Smooth muscle cell (in vitro differentiated cells): Measurements from ENCODE around the gene YJEFN3. TPM values are rescaled to one million over a fixed set of nuclear protein-coding genes. Genes with fewer than 3 reads are reported as not detected.
A peak's percentile ranks its signal among the peaks of the same experiment; 100 is the strongest.

ENCODE experiments used
- DNase-seq: peaks from one replicate; lab custom pipeline; 2025; ENCODE audit not compliant: unreplicated experiment; lab: John Stamatoyannopoulos, UW
- H2AFZ ChIP-seq: fragments of 200-600 bp; sonication (generic); 2 replicates; pipeline ENCODE4 v1.6.0; 2016; ENCODE audit warnings: antibody characterized with exemption, low read depth, mild to moderate bottlenecking
- H3F3A ChIP-seq: fragments of 200-600 bp; sonication (generic); 2 replicates; pipeline ENCODE4 v1.6.0; 2017; ENCODE audit warnings: antibody characterized with exemption, low read depth
- H3K27ac ChIP-seq: fragments of 200-600 bp; sonication (generic); 2 replicates; pipeline ENCODE4 v1.5.1; 2016; ENCODE audit warnings: low read depth, mild to moderate bottlenecking
- H3K27me3 ChIP-seq: fragments of 200-600 bp; sonication (generic); 2 replicates; pipeline ENCODE4 v1.6.1; 2016; ENCODE audit warnings: low read depth, mild to moderate bottlenecking
- H3K36me3 ChIP-seq: fragments of 200-600 bp; sonication (generic); 2 replicates; pipeline ENCODE4 v1.5.1; 2016; ENCODE audit warnings: low read depth
- H3K4me1 ChIP-seq: fragments of 200-600 bp; sonication (generic); 2 replicates; pipeline ENCODE4 v1.5.1; 2016; ENCODE audit warnings: low read depth
- H3K4me2 ChIP-seq: fragments of 200-600 bp; sonication (generic); 2 replicates; pipeline ENCODE4 v1.6.0; 2016; ENCODE audit warnings: mild to moderate bottlenecking
- H3K4me3 ChIP-seq: fragments of 200-600 bp; sonication (generic); 2 replicates; pipeline ENCODE4 v1.5.1; 2016; ENCODE audit warnings: mild to moderate bottlenecking
- H3K79me2 ChIP-seq: fragments of 200-600 bp; sonication (generic); 2 replicates; pipeline ENCODE4 v1.6.0; 2016; ENCODE audit warnings: low read depth, mild to moderate bottlenecking
- H3K9ac ChIP-seq: fragments of 200-600 bp; sonication (generic); 2 replicates; pipeline ENCODE4 v1.6.0; 2016; ENCODE audit warnings: low read depth
- H3K9me3 ChIP-seq: fragments of 200-600 bp; sonication (generic); replicated peaks from 2 replicates; pipeline ENCODE4 v1.5.1; 2016; ENCODE audit warnings: low read depth
- H4K20me1 ChIP-seq: fragments of 200-600 bp; sonication (generic); 2 replicates; pipeline ENCODE4 v1.6.0; 2016; ENCODE audit warnings: low read depth
- CTCF ChIP-seq: fragments of 200-600 bp; sonication (generic); IDR thresholded peaks from 2 replicates; pipeline ENCODE4 v1.5.1; 2017; ENCODE audit warnings: borderline replicate concordance, mild to moderate bottlenecking, antibody characterized with exemption; ENCODE audit not compliant: insufficient read depth, poor library complexity, severe bottlenecking
- WGBS: methylation state at CpG from one replicate; pipeline ENCODE4 v1.1.7; 2016; ENCODE audit warnings: low lambda C conversion rate; 5-methylcytosine and 5-hydroxymethylcytosine counted together
- polyA plus RNA-seq: library from polyadenylated mRNA; unstranded; fragments of >200 nt; fragmentation: Nextera tagmentation; extraction: Ambion mirVana; gene quantifications from 2 replicates; pipeline ENCODE4 v1.2.1, GENCODE V29; 2016
- total RNA-seq: library from RNA; depleted of rRNA; stranded (reverse); fragments of >200 nt; gene quantifications from 2 replicates; pipeline ENCODE4 v1.2.3, GENCODE V29; 2014

Gene YJEFN3
- total and polyA plus RNA-seq, 2 experiments from 2014 or later: 2.2 to 5.8 TPM

- peaks cover 61% of the 10 kb centered on the region for H3K79me2 ChIP-seq
- H3K9ac ChIP-seq: peak overlapping the region; percentile 75
- no peak for DNase-seq
- H2AFZ ChIP-seq: no peak overlapping the region
- H3K9me3 ChIP-seq: no peaks in the 10 kb centered on the region
- H3K4me3 ChIP-seq: peak overlapping the region; percentile 87
- no peaks in the 10 kb centered on the region for H3K36me3 ChIP-seq
- H3K27ac ChIP-seq: no peak overlapping the region
- H3K27me3 ChIP-seq: no peaks in the 10 kb centered on the region
- peak overlapping the region; percentile 98 for H3K4me2 ChIP-seq
- no peaks in the 10 kb centered on the region for H3F3A ChIP-seq
- H4K20me1 ChIP-seq: peaks cover 40% of the 10 kb centered on the region
- WGBS: 98% methylated on average over 10 of the region's 10 CpGs
- TF ChIP-seq CTCF: no peak
- peaks cover 9% of the 10 kb centered on the region for H3K4me1 ChIP-seq
Measured at GRCh38 chr19:19517235-19517619, 11.5 kb upstream of the YJEFN3 start.

- Histone ChIP-seq H3K9me3 (no peaks in the 10 kb centered on the region), H3F3A (no peaks in the 10 kb centered on the region), H4K20me1 (peaks cover 77% of the 10 kb centered on the region), H2AFZ (no peak overlapping the region), H3K27me3 (no peaks in the 10 kb centered on the region), H3K9ac (no peak overlapping the region), H3K4me3 (no peak overlapping the region), H3K4me2 (no peak overlapping the region), H3K79me2 (peaks cover 82% of the 10 kb centered on the region), H3K27ac (no peak overlapping the region), H3K36me3 (no peaks in the 10 kb centered on the region), H3K4me1 (peaks cover 9% of the 10 kb centered on the region)
- no peak for TF ChIP-seq CTCF
- WGBS: 95% methylated on average over 6 of the region's 6 CpGs
- DNase-seq: no peak
Measured at GRCh38 chr19:19520989-19521388, 7.7 kb upstream of the YJEFN3 start.

- no peak for TF ChIP-seq CTCF
- H3K9ac ChIP-seq: no peak overlapping the region
- WGBS: 94% methylated on average over 3 of the region's 3 CpGs
- H3K4me2 ChIP-seq: no peak overlapping the region
- H3K4me1 ChIP-seq: no peaks in the 10 kb centered on the region
- H3K9me3 ChIP-seq: no peaks in the 10 kb centered on the region
- H3K79me2 ChIP-seq: peaks cover 61% of the 10 kb centered on the region
- H3K27me3 ChIP-seq: no peaks in the 10 kb centered on the region
- H3K36me3 ChIP-seq: no peaks in the 10 kb centered on the region
- no peak overlapping the region for H3K27ac ChIP-seq
- no peak for DNase-seq
- H3K4me3 ChIP-seq: no peak overlapping the region
- H3F3A ChIP-seq: no peaks in the 10 kb centered on the region
- peaks cover 94% of the 10 kb centered on the region for H4K20me1 ChIP-seq
- no peak overlapping the region for H2AFZ ChIP-seq
Measured at GRCh38 chr19:19523177-19523576, 5.5 kb upstream of the YJEFN3 start.

- Histone ChIP-seq H3K9ac (no peak overlapping the region), H3K9me3 (no peaks in the 10 kb centered on the region), H3K36me3 (no peaks in the 10 kb centered on the region), H3K4me3 (no peak overlapping the region), H3K27me3 (no peaks in the 10 kb centered on the region), H3K79me2 (peaks cover 52% of the 10 kb centered on the region), H2AFZ (no peak overlapping the region), H3K27ac (no peak overlapping the region), H3K4me2 (no peak overlapping the region), H4K20me1 (peaks cover 89% of the 10 kb centered on the region), H3K4me1 (no peaks in the 10 kb centered on the region), H3F3A (no peaks in the 10 kb centered on the region)
- no peak for TF ChIP-seq CTCF
- no peak for DNase-seq
- WGBS: 87% methylated on average over 7 of the region's 7 CpGs
Measured at GRCh38 chr19:19524053-19524452, 4.7 kb upstream of the YJEFN3 start.
